GM19455 (cell line): ENCODE measurements around the gene LIN37.

Experiments used
- ATAC-seq: cut with Tn5 transposase; IDR thresholded peaks from one replicate; pipeline ENCODE4 v1.9.1; 2021; ENCODE audit not compliant: unreplicated experiment

LIN37 gene

DNA sequence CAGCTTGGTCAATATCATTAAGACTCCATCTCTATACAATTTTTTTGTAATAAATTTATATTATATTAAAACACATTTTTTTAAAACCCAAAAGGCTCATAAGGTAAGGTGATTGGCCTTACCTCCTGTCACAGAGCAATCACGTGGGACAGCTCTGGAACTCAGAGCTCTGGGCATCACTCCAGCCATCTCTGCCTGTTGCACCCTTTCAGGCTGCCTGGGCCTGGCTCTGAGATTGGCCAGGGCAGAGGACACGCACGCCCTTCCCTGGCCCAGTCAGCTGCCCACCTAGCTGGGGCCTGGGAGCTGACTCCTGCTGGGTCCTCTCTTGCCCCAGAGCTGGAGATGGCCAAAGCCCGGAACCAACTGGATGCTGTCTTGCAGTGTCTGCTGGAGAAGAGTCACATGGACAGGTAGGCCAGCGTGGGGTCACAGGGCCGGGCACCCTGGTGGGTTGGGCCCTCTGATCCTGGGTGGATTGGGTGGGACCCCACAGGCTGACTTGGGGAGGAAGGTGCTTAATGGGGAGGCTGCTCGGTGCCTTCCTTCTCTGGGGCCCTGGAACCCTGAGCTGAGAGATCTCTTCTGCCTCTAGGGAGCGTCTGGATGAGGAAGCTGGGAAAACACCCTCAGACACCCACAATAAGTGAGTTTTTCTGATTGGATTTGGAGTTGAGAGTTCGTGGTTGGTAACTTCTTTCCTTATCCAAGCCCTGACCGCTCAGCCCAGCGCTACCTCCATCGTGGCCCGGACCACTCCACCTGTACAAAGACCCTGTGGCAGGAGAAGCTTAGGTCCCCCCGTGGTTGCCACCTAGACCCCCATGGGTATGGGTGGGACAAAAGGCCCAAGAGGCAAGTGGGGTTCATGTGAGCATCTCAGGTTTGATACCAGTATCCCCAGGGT lies 3.7 kb downstream of the LIN37 start:
- no peak for ATAC-seq

DNA sequence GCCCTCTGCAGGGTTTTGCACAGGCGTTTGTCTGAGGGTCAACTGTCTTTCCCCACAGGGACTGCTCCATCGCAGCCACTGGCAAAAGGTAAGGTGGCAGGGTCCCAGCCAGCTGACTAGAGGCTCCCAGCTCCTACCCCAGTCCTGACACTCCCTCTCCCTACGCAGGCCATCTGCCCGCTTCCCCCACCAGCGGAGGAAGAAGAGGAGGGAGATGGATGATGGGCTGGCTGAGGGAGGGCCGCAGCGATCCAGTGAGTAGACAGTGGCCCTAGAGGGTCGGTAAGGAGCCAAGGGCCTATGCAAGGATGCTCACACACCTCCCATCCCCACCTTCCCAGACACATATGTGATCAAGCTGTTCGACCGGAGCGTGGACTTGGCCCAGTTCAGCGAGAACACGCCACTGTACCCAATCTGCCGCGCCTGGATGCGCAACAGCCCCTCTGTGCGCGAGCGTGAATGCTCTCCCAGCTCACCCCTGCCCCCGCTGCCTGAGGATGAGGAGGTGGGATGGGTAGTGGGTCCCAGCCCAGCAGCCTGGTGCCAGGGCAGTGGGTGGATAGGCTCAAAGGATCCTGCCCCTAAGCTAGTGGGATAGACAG lies 4.5 kb downstream of the LIN37 start:
- ATAC-seq, result no peak

- ATAC-seq, result no peak
Measured at GRCh38 chr19:35753634-35754369, 5.4 kb downstream of the LIN37 start.

GRCh38 chr19:35754370-35755130 lies 6.2 kb downstream of the LIN37 start:
- no peak for ATAC-seq

GRCh38 chr19:35755131-35755549 lies 6.8 kb downstream of the LIN37 start:
- ATAC-seq, result no peak

DNA sequence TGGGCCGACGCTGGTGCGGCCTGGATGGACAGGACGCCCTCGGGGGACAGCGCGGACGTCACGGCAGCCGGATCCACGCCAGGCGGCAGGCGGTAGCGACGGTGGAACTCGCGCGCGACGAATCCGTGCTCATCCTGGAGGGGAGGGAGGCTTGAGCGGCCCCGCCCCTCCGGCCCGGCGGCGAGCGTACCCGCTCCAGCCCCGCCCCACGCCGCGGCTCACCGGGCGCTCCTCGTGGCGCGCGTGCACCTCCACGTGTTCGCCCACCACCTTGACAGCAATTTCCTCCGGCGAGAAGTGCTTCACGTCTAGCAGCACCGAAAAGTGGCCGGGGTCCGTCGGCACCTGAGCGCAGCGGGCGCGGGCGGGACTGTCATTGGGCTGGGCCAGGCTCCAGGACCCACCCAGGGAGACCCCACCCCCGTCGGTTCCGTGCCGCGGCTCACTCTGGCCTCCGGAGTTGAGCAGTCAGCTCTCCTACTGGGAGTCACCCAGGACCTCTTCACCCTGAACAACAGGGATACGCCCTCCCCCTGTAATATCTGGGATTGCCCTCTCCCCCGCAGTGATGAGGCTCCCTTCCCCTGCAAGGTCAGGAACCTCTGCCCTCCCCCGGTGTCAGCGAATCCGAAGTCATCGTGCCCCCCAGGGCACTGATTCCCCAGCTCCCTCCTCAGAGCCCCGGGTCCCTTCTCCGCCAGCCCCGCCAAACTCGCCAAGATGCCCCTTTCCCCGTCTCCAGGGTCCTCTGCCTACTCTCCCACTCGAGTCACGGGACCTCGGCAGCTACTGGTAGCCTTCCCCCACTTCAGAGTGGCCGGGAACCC lies 7.4 kb downstream of the LIN37 start:
- ATAC-seq, result no peak

GRCh38 chr19:35756377-35757230 lies 8.2 kb downstream of the LIN37 start, which contains the start of gene HSPB6:
HSPB6 (minus strand) TSS chr19:35757029; CDS start chr19:35757008, 21 bp downstream.
- ATAC-seq, result no peak

DNA sequence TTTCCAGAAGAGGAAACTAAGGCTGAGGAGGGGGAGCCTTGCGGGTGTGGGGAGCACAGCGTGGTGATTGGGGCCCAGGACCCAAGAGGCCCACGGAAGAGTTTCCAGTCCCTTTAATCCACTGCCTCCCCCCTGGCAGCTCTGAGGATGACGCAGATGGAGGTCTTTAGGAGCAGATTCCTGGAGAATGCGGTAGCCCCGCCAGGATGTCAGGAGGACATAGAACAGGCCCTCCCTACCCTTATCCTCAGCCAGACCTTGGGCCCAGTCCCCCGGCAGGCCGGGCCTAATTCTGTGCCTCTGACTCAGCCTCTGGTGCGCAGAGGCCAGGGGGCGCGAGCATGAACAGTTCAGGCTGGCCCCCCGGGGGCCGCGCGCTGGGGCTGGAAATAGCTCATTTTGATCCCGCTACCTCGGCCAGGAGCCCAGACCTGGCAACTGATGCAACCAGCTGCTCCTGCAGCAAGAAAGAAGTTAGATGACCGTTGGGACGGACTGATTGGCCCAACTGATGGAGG lies 8.9 kb downstream of the LIN37 start:
- no peak for ATAC-seq

- peak; percentile 90 for ATAC-seq
Measured at GRCh38 chr19:35757749-35758608, 9.6 kb downstream of the LIN37 start, which contains the start of gene PROSER3. PROSER3 (plus strand) TSS chr19:35758176; CDS start chr19:35758216, 40 bp downstream.

- ATAC-seq, result no peak
Measured at GRCh38 chr19:35759697-35760096, 11.3 kb downstream of the LIN37 start.

DNA sequence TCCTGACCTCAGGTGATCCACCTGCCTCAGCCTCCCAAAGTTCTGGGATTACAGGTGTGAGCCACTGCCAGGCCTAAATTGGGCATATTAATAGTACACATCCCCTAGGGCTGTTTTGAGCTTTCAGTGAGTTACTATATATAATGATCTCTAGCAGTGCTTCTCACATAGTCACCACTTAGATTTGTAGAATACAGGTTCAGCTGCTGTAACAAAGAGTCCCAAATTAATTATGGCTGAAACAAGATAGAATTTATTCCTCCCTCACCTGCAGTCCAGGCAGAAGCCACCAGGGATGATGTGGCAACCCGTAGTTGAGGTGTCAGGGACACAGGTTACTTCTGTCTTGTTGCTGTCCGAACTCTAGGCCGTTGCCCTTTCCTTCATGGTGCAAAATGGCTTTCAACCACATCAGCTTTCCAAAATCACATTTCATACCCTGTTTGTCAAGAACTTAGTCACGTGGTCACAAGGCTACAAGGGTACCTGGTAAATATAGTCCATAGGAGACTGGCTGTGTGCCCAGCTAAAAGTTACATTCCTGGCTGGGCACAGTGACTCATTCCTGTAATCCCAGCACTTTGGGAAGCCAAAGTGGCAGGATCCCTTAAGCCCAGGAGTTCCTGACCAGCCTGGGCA lies 12.5 kb downstream of the LIN37 start:
- no peak for ATAC-seq

DNA sequence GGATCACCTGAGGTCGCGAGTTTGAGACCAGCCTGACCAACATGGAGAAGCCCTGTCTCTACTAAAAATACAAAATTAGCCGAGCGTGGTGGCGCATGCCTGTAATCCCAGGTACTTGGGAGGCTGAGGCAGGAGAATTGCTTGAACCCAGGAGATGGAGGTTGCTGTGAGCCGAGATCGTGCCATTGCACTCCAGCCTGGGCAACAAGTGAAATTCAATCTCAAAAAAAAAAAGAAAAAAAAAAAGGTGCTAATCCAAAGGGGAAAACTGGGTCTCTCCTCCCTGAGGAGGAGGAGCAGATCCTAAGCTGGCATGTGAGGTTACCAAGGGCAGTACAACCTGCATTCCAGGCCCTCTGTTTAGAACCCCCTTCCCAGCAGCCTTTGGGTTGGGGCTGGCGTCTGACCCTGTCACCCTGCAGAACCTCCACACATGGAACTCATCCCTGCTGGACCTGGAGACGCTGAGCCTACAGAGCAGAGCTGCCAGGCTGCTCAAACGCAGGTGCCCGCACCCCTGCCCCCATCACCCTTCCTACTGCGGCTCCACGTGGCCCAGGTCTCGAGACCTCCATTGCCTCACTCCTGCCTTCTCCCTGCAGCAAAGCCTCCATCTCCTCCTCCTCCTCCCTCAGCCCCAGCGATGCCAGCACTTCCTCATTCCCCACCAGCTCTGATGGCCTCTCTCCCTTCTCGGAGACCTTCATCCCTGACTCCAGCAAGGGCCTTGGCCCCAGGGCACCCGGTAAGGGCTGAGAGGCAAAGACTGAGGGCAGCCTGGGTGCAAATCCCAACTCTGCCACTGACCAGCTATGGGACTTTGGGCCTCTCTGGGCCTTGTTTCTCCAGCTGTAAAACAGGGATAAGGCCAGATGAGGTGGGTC lies 16.3 kb downstream of the LIN37 start:
- no peak for ATAC-seq

- ATAC-seq, result no peak
Measured at GRCh38 chr19:35766571-35767104, 18.3 kb downstream of the LIN37 start.

- no peak for ATAC-seq
Measured at GRCh38 chr19:35767288-35768081, 19.1 kb downstream of the LIN37 start.

DNA sequence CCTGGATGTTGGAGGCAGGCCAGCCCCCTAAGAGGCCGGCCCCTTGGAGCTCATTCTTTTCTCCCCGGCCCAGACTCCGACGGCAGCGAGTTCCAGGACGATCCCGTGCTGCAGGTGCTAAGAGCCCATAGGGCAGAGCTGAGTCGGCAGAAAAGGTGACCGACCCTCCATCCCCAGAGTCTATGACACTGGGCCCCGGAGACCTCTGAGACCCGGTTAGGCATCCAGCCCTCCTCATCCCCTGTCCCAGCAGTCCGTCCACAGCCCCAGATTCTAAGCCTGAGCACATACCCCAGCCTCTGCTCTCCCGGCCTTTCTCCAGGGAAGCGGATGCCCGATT lies 19.7 kb downstream of the LIN37 start:
- no peak for ATAC-seq
